Left kidney (tissue), 2 donors: ENCODE data around the gene FMN1. TPM values are rescaled to one million over a fixed set of nuclear protein-coding genes. Genes with fewer than 3 reads are reported as not detected.

ENCODE experiments used
- DNase-seq: peaks from one replicate; pipeline ENCODE4 v3.0.0-alpha.2; 2013
- polyA plus RNA-seq: library from polyadenylated mRNA; unstranded; fragments of 120-200 nt; gene quantifications from one replicate; pipeline ENCODE4 v1.2.1, GENCODE V29; 2013; ENCODE audit not compliant: insufficient read length

The FMN1 gene
- polyA plus RNA-seq, 1 donor: 23.1 TPM

- DNase-seq: no peak
These were observed 475.4 kb downstream of the FMN1 start for GRCh38 chr15:32718821-32719716.

GRCh38 chr15:32718227-32718820, 476.2 kb downstream of the FMN1 start:
- no peak for DNase-seq

GRCh38 chr15:32717426-32718226, 476.9 kb downstream of the FMN1 start, which contains the start of gene GREM1:
TSS of gene GREM1 (plus strand) at chr15:32718004. CDS start at chr15:32730691, 12,687 bp downstream.
- no peak for DNase-seq

GRCh38 chr15:32716915-32717425, 477.5 kb downstream of the FMN1 start:
- DNase-seq: no peak

- no peak for DNase-seq
These were observed 478.1 kb downstream of the FMN1 start for GRCh38 chr15:32716216-32716914.

Other genes starting within 250 kb of the FMN1 start
- gene RYR3, start 116.3 kb upstream of the FMN1 start, polyA plus RNA-seq: 16.9 TPM